ENCODE measurements around the gene SDHA.
"Not testable (repeated sequence)": the region's sequence is repeated elsewhere in the genome, so short reads cannot be mapped to it uniquely, and the experiment has no call there.

The SDHA gene

DNA sequence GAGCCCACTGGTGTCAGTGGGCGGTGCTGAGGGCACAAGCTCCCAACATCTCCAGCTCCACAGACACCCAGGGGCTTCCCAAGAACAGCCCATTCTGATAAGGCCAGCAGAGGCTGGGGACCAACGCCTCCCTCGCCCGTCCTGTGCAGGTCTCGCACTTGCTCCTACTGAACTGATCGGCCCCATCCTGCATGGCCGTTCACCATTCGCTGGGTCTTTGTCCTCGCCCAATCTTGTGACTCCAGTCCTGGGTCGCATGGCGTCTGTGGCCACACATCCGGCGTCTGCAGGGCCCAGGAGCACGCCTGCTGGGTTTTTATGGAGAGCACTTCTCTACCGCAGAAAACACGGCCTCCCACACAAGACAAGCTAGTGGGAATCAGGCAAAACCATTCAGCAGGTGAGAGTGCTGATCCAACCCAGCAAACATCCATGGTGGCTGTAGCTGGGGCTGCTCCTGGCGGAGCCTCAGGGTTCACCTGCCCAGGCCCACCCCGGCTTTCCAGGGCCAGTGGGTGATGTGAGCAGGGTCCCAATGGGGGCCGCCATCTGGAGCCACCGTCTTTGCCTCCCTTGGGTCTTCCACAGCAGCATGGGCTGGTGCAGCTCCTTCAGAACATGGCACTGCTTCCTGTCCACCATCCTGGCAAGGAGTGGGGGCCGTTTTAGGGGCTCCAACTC, 19.5 kb upstream of the SDHA start:
- no peak for DNase-seq (ENCODE audit: low read depth)

DNA sequence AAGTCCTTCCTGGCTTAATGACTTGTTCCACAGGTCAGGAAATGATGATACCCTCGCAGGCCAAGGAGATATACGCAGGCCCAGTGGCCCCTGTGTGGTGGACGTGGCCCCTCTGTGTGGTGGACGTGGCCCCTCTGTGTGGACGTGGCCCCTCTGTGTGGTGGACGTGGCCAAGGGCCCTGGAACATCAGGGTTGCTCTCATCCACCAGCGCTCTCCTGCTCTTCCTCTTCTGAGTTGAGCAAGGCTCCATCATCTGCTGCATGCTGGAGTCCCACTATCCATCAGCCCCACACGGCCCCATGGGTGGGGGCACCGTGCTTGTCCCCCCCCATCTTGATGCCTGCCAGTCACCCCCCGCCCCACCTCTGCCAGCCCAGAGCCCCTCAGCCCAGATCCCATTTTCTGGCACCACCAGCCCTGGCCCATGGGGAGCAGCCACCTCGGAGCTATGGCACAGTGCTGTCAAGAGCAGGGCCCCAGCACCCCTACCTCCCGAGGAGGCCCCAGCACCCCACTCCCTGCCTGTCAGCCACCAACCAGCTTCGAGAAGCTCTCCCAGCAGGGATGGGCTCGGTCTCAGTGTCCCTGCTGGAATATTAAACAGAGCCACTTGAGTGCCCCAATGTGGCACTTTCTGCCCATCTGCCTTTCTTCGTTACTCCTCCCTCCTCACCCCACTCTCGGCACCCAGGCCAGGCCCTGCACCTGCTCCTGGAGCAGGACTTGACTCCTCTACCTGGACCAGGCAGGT, 18.7 kb upstream of the SDHA start:
- DNase-seq (ENCODE audit: low read depth): no peak

DNA sequence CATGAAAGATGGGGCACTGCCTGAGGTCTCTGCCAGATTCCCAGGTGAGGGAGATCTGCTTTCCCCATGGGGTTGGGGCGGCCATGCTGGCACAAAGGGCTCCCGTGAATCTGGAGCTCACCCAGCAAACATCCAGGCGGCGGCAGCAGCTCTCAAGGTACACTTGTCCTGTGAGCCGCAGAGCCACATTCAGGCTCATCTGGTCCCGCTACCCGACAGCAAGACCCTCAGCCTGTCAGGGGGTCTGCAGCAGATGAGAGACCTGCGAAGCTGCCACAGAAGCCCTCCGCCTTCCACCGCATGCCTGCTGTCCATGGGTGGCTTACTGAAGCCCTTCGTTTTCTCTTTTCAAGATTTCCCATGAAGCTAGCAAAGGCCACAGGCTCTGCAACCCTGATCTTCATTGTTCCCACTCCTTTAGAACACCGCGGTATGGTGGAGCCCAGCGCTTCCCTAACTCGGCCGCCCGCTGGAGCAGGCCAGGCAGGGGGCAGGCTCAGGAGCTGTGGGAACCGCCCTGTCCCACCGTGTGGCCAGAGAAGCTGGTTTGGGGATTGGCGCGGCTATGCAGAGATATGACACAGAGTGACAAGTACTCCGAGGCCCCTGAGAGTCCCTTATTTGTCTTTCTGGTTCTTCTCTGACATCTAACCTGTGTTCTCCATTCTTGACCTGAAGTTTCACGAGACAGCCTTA, 18.0 kb upstream of the SDHA start:
- DNase-seq (ENCODE audit: low read depth): no peak

DNA sequence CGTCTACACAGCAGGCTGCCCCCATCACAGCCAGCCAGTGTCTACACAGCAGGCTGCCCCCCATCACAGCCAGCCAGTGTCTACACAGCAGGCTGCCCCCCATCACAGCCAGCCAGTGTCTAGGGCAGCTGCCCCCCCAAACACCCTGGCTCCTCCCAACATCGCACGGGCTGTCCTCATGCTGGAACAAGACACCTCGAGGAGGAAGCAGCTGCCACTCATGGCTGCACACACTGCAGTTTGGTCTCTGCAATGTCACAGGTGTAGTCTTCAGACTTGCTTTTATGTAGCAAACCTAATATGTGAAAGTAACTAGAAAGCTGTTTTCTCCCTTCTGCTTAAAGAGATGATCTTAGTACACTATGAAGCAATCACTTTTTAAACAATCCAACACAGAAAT, 17.1 kb upstream of the SDHA start:
- no peak for DNase-seq (ENCODE audit: low read depth)

DNA sequence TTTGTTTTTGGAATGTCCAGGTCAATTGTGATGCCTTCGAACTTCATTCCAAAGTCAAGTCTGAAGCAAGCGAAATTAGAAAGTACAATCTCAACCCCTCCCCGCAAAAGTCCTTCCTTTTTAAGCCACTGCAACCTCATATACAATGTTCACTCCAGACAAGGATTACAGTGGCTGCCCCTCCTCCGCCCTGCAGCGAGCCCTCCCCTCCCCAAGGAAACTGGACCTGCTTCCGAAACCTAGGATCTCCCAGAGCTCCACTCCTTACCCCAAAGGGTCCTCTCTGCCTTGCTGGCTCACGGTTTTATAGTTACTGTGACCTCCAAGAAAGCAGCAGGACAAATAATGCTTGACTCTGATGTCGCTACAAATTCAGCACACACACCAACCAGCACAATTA, 16.4 kb upstream of the SDHA start:
- DNase-seq (ENCODE audit: low read depth): no peak

DNA sequence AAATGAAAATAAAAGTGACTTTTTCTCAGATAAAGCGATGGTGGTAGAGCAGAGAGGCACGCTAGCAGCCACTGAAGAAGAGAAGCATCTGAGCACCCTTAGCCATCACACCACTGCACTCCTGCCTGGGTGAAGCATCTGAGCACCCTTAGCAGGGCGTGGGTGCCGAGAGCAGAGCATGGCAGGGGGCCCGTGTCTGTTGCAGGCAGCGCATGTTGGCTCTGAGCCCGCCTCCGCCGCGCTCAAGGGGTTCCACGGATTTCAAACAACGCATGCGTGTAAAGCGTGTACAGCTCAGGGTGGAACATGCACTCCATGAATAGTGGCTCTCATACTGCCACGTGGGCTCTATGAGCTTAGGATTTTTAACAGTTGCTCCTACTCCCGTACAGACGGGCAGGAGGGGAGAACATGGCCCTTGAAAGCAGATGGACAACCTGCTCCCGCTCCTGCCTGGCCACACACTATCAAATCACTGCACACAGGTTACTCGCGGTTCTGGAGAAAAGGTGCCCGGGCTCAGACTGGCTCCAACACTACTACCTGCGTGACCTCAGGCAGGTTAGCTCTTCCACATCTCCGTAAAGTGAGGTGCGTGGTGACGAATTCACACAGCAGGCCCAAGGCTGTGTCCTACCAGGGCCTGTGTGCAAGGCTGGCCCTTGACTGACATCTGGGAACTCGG, 14.7 kb upstream of the SDHA start:
- no peak for DNase-seq (ENCODE audit: low read depth)

DNA sequence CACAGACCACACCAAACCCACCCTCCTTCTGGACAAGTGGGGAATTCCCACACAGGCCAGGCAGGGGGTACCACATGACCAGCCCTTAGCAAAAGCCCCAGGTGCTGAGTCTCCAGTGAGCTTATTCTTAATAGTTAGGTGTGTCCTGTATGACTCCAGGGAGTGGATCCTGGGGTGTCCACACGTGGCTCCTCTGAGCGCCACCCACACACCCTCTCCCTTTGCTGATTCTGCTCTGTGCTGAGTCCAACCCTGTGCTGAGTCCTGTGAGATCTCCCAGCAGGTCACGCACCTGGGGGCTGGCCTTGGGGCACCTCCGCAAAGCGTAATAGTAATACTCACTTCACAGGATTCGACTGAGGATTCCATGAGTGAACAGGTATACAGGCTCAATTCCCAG, 14.1 kb upstream of the SDHA start:
- DNase-seq (ENCODE audit: low read depth): no peak

DNA sequence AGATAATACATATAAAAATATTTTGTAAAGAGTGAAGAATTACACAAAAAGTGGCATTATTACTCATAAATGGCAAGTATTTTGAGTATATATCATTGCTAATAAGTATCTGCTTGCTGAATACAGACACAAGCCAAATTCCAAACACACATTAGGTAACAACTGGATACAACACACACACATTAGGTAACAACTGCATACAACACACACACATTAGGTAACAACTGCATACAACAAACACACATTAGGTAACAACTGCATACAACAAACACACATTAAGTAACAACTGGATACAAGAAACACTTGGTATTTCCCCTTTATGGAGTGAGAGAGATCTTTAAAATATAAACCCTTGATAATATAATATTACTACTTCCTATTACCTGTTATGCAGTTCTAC, 13.7 kb upstream of the SDHA start:
- no peak for DNase-seq (ENCODE audit: low read depth)

DNA sequence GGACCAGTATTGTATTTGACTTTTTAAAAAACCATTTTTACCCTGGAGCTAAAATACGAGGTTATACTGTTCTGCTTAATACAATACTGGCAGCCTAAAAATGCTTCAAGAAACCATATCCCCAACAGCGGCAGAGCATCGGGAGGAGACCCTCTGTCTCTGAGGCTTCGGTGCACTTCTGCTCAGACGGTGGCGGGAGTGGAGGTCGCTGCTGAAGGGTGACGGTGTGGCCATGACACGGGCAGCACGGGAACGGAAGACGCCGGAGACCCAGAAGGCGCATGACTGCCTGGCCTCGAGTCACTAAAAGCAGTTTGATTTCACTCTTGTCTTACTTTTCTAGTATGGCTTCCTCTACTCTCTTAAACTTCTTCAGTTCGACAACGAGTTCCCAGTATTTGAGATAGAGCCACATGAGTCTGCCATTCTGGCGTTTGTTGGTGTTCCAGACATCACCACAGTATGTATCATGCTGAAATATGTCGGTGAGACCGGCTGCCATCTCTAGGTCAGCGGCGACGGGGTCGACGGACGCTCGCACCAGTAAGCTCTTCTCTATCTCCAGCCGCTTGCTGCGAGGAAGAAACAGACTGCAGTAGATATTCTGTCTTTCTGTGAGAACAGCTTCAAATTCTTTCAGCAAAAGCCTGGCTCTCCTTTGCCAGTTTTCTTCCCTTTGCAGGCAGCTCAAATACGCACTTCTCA, 13.0 kb upstream of the SDHA start:
- no peak for DNase-seq (ENCODE audit: low read depth)

DNA sequence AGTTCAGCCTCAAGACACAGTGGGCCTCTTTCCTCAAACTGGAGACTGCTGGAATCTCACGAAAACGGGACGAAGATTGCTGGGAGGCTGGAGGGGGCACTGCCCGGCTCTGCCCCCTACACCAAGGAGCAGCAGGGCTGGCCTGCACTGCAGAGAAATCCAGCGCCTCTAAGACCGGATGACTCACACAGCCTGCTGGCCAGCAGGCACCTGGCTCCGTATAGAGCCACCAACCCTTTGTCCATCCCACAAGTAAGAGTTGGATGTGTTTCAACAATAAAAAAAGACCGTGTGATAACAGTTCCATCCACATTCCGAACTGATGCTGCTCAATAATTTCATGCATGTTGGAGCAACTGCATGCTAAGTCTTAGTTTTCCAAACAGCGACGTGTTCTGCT, 11.7 kb upstream of the SDHA start:
- no peak for DNase-seq (ENCODE audit: low read depth)

DNA sequence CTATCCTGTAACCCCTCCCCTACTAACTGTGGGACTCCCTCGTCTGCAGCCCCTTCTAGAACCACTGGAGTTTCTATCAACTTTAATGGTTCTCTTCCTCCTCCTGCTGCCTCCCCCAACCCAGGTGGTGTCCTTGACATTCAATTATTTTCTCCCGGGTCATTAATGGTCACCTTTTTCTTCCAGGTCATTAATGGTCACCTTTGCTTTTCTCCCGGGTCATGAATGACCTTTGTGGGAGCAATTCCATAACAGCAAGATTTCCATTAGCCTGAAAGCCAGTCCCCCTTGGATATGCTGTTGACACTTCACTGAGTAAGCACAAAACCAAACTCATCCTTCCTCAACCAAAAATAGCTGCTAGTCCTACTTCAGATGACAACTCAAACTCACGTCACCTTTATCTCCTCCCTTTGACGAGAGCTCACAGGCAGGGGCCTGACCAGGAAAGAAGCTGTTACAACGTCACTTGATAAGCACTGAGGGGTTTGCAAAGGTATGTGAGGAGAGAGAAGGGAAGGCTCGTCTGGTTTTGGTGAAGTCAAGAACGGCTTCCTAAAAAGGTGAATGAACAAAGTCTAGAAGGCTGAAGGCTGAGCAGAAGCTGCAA, 11.1 kb upstream of the SDHA start:
- no peak for DNase-seq (ENCODE audit: low read depth)

DNA sequence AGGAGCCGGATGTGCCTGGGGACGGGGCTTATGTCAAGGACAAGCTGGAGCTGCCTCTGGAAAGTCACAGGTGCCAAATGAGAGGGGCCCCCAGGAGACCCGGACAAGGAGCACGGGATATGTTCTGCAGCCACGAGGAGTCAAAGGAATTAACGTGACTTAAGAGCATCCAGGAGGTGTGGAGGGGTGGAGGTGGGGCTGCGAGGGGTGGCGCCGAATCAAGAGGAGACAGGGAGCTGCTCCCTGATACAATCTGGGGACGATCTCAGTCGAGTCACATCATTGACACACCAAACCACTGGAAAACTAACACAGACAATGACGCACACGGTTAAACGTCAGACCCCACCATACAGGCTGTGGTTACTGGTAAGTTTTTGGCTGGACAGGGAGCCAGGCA, 10.5 kb upstream of the SDHA start:
- no peak for DNase-seq (ENCODE audit: low read depth)

DNA sequence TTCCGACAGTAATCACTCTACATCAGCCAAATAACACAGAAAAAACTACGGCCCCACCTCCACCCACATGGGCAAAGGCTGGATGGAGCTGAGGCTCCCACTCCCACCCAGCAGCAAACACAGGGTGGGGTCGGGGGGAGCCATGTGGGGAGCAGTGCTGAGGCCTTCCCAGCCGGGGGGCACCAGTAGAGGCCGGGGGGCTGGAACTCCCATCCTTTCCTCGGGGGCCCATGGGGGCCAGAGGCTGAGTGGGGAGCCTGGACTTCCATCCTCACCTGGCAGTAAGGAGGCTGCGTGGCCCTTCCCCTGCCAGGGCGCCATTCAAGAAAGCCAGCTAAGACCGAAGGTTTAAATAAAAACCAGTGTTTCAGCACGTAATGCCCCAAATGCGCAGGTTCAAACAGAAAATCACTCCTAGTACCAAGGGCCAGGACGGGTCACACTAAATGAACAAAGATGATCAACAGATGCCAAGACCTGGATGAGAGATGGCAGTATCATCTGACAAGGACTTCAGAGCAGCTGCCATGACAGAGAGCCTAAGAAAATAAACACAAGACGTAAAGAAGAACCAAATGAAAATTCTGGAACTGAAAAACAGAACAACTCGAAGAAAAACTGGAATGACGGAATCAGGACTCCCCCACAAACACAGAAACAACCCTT, 9.5 kb upstream of the SDHA start:
- no peak for DNase-seq (ENCODE audit: low read depth)

DNA sequence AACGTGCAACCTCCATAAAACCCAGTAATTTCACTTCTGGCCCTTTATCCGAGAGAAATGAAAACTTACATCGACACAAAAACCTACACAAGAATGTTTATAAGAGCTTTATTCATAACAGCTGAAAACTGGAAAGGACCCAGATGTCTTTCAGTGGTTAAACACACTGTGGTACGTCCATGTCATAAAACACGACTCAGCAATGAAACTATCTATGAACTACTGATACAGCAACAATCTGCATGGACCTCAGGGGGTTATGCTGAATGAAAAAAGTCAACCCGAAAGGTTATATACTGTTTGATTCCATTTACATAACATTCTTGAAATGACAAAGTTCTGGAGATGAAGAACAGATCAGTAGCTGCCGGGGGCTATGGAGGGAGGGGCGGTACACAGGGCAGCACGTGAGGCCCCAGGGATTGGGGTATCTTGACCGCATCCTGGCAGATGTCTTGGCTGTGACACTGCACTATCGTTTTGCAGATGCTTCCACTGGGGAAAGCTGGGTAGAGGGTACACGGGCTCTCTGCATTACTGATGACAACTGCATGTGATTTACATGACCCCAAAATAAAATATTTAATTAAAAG, 4.2 kb upstream of the SDHA start:
- no peak for DNase-seq (ENCODE audit: low read depth)

DNA sequence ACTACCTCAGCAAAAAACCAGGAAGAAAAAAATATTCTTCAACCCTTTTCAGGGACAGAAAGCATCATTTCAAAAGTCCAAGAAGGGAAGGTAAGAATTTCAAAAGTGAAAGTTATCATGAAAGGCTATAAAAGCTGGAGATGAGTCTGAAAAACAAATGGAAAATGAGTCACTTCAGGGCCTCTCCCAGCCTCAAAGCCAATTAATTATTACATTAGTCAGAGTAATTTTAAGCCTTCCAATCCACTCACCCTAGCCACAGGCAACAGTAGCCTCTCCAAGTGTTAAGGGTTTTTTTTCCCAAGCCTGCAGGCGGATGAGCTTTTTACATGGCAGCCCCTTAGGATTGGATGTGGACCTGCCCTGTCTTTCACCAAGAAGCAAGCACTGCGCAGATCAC, 2.9 kb upstream of the SDHA start:
- not testable (repeated sequence) for DNase-seq (ENCODE audit: low read depth)

DNA sequence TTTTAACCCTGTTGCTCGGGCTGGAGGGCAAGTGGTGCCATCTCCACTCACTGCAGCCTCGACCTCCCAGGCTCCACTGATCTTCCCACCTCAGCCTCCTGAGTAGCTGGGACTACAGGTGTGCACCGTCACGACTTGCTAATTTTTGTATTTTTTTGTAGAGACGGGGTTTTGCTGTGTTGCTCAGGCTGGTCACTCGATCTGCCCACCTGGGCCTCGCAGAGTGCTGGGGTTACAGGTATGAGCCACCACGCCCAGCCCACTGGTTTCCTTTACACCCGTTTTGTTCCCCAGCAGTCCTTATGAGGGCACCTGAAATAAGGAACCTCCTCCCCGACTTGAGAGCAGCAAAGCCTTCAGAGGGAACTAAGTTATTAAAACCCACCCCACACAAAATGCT, 2.0 kb upstream of the SDHA start:
- not testable (repeated sequence) for DNase-seq (ENCODE audit: low read depth)

DNA sequence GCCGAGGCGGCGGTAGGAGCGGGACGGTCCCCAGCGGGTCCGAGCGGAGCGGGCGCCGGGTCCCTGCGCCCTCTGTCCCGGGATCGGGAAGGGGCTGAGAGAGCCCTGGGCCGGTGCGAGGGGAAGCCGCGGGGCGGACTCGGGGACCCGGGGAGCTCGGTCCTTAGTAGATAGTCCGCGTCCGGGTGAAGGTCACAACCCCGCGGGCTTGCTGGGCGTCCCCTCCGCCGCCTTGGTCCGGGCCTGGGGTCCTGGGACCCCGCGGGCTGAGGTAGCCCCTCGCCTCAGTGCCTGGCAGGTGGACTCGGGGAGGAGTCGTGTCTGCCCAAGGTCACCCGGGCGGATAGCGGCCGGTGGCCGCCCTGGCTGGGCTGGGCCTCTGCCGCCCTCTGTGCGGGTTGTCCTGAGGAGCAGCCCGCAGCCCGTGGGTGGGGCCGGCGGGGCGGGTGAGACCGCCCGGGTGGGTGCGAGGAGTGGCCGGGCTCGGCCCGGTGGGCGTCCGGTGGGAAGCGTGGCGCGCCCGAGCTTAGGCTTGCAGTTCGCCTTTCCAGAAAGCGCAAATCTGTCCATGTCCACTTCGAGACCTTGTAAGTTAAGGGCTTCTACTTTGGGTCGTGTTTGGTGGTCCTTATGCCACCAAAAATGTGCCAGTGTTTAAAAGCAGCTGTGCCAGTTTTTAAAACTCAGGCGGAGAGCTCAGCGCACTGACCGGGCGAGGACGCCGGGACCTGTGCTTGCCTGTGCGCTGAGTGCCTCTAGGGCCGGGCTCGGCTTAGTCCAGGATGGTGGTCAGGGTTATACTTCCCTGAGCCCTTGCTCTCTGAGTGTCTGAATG, 554 bp downstream of the SDHA start:
- DNase-seq (ENCODE audit: low read depth): no peak

DNA sequence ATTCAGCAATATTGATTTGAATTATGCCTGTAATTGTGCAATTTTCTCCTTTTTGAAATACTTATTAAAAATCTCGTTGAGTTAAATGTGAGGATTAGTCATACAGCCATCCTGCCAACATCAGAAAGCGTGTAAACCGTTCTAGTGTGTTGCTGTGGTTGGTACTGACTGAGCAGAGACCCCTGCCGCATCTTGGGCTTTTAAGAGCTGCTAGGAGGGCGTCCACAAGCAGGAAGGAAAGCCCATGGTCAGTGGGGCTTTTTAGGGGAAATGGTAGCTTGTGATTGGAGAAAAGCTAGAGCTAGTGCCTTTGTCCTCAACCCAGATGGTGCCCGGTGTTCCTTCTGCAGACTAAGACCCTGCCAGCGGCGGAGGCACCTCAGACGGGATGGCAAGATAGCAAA, 1.3 kb downstream of the SDHA start:
- no peak for DNase-seq (ENCODE audit: low read depth)

DNA sequence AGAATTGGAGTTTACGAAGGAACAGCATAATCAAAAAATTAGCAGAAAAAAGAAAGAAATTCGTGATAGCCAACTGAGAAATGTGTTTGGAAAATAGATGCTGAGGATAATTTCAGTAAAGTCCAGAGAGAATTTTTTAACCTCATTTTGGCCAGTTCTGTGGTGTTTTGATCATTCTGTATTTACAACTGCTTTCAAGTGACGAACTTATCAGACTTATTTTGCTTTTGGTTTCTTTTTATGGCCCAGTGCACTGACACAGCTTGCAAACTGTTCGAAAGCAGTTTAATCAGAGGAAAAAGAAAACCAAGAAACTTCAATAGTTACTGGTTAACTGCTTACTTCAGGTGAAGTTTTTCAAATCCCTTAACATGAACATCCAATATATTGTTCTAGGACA, 1.9 kb downstream of the SDHA start:
- no peak for DNase-seq (ENCODE audit: low read depth)

All from stimulated activated CD8-positive, alpha-beta memory T cell treated with anti-CD3 and anti-CD28 coated beads, Interleukin-15, amount 100 ng/mL, for 1 hour (primary cell).